Karpas-422 (cell line): ENCODE data around the gene WNT3. TPM values are rescaled to one million over a fixed set of nuclear protein-coding genes. Genes with fewer than 3 reads are reported as not detected.

ENCODE experiments used
- DNase-seq: peaks from one replicate; pipeline ENCODE4 v3.0.0-alpha.2; 2015
- H2AFZ ChIP-seq: fragments of 200-600 bp; sonication (generic); 2 replicates; pipeline ENCODE4 v1.6.1; 2014; ENCODE audit warnings: antibody characterized with exemption, low read length, mixed read lengths
- H3K27ac ChIP-seq: fragments of 200-600 bp; sonication (generic); 2 replicates; pipeline ENCODE4 v1.5.1; 2014; ENCODE audit warnings: mild to moderate bottlenecking, low read length, moderate library complexity
- H3K27me3 ChIP-seq: fragments of 200-600 bp; sonication (generic); 2 replicates; pipeline ENCODE4 v1.6.1; 2014; ENCODE audit warnings: low read length, mixed read lengths
- H3K36me3 ChIP-seq: fragments of 200-600 bp; sonication (generic); 2 replicates; pipeline ENCODE4 v1.6.1; 2014; ENCODE audit warnings: low read length, mixed read lengths; ENCODE audit not compliant: insufficient read depth
- H3K4me1 ChIP-seq: fragments of 200-600 bp; sonication (generic); 2 replicates; pipeline ENCODE4 v1.6.1; 2014; ENCODE audit warnings: mild to moderate bottlenecking, low read length, mixed read lengths
- H3K4me2 ChIP-seq: fragments of 200-600 bp; sonication (generic); 2 replicates; pipeline ENCODE4 v1.6.1; 2014; ENCODE audit warnings: low read length, low read depth, mild to moderate bottlenecking; ENCODE audit not compliant: poor library complexity, severe bottlenecking
- H3K4me3 ChIP-seq: fragments of 200-600 bp; sonication (generic); 2 replicates; pipeline ENCODE4 v1.5.1; 2014; ENCODE audit warnings: mild to moderate bottlenecking, antibody characterized with exemption, low read length, mixed read lengths
- H3K79me2 ChIP-seq: fragments of 200-600 bp; sonication (generic); 2 replicates; pipeline ENCODE4 v1.6.1; 2014; ENCODE audit warnings: mild to moderate bottlenecking, low read length, mixed read lengths
- H3K9ac ChIP-seq: fragments of 200-600 bp; sonication (generic); 2 replicates; pipeline ENCODE4 v1.6.0; 2014; ENCODE audit warnings: low read length
- H3K9me2 ChIP-seq: fragments of 200-600 bp; sonication (generic), shearing (Covaris generic); replicated peaks from 2 replicates; pipeline ENCODE4 v1.6.0; 2014; ENCODE audit warnings: mild to moderate bottlenecking, low read length, moderate library complexity; ENCODE audit not compliant: insufficient read depth
- H3K9me3 ChIP-seq: fragments of 300-700, 200-600 bp; sonication (generic); 2 replicates; pipeline ENCODE4 v1.6.1; 2014; ENCODE audit warnings: low read length, mixed read lengths
- H4K20me1 ChIP-seq: fragments of 200-600 bp; sonication (generic); 2 replicates; pipeline ENCODE4 v1.6.1; 2014; ENCODE audit warnings: mild to moderate bottlenecking, antibody characterized with exemption, low read length, low read depth; ENCODE audit not compliant: insufficient read depth
- total RNA-seq: library from RNA; depleted of rRNA; stranded (reverse); fragments of >200 nt; shearing (Covaris generic); gene quantifications from 2 replicates; pipeline ENCODE4 v1.2.3, GENCODE V29; 2014; ENCODE audit warnings: low replicate concordance

The WNT3 gene
- total RNA-seq, 1 experiment from 2014 or later: 2.0 TPM

- no peaks in the 10 kb centered on the region for H3K27me3 ChIP-seq
- H3K9me3 ChIP-seq: no peaks in the 10 kb centered on the region
- no peaks in the 10 kb centered on the region; the same call in 1 of the 2 replicates for H4K20me1 ChIP-seq
- H3K4me3 ChIP-seq: no peak overlapping the region
- no peak for DNase-seq
- H3K4me1 ChIP-seq: peaks cover 5% of the 10 kb centered on the region
- no peaks in the 10 kb centered on the region for H3K79me2 ChIP-seq
- H3K9ac ChIP-seq: no peak overlapping the region
- H2AFZ ChIP-seq: no peak overlapping the region
- H3K4me2 ChIP-seq: no peak overlapping the region
- H3K9me2 ChIP-seq: no peaks in the 10 kb centered on the region
- no peaks in the 10 kb centered on the region for H3K36me3 ChIP-seq
- no peak overlapping the region for H3K27ac ChIP-seq
These were observed 4.6 kb downstream of the WNT3 start for GRCh38 chr17:46813920-46814319.

- no peaks in the 10 kb centered on the region for H3K27me3 ChIP-seq
These were observed 5.7 kb downstream of the WNT3 start for GRCh38 chr17:46812624-46813318.

GRCh38 chr17:46811978-46812583, 6.4 kb downstream of the WNT3 start:
- Histone ChIP-seq H3K4me1 (no peaks in the 10 kb centered on the region), H2AFZ (no peak overlapping the region)
- no peak for DNase-seq

More at GRCh38 chr17:46812624-46813318, 5.7 kb downstream of the WNT3 start:
- no peak overlapping the region for H3K4me3 ChIP-seq
- H3K36me3 ChIP-seq: no peaks in the 10 kb centered on the region
- H3K4me2 ChIP-seq: no peak overlapping the region
- DNase-seq: no peak
- no peak overlapping the region for H2AFZ ChIP-seq
- no peak overlapping the region for H3K27ac ChIP-seq
- no peaks in the 10 kb centered on the region; the same call in 1 of the 2 replicates for H3K4me1 ChIP-seq
- no peaks in the 10 kb centered on the region for H3K79me2 ChIP-seq
- no peaks in the 10 kb centered on the region; the same call in 1 of the 2 replicates for H4K20me1 ChIP-seq
- no peaks in the 10 kb centered on the region for H3K9me2 ChIP-seq
- H3K9ac ChIP-seq: no peak overlapping the region
- H3K9me3 ChIP-seq: no peaks in the 10 kb centered on the region

GRCh38 chr17:46810837-46811236, 7.7 kb downstream of the WNT3 start:
- Histone ChIP-seq H3K9me2 (no peaks in the 10 kb centered on the region), H2AFZ (no peak overlapping the region), H3K27me3 (no peaks in the 10 kb centered on the region), H3K9me3 (no peaks in the 10 kb centered on the region), H3K4me2 (no peak overlapping the region), H4K20me1 (no peaks in the 10 kb centered on the region; the same call in 1 of the 2 replicates), H3K4me1 (no peaks in the 10 kb centered on the region), H3K27ac (no peak overlapping the region), H3K36me3 (no peaks in the 10 kb centered on the region), H3K79me2 (no peaks in the 10 kb centered on the region), H3K9ac (no peak overlapping the region), H3K4me3 (no peak overlapping the region)
- DNase-seq: no peak

More at GRCh38 chr17:46811978-46812583, 6.4 kb downstream of the WNT3 start:
- Histone ChIP-seq H3K9me3 (no peaks in the 10 kb centered on the region), H3K4me3 (no peak overlapping the region), H4K20me1 (no peaks in the 10 kb centered on the region; the same call in 1 of the 2 replicates), H3K79me2 (no peaks in the 10 kb centered on the region), H3K9ac (no peak overlapping the region), H3K4me2 (no peak overlapping the region), H3K27ac (no peak overlapping the region), H3K36me3 (no peaks in the 10 kb centered on the region), H3K9me2 (no peaks in the 10 kb centered on the region), H3K27me3 (no peaks in the 10 kb centered on the region)

GRCh38 chr17:46809110-46809571, 9.4 kb downstream of the WNT3 start:
- no peak overlapping the region for H3K9ac ChIP-seq
- peak; percentile 61 for DNase-seq
- H3K4me2 ChIP-seq: no peak overlapping the region
- H3K4me1 ChIP-seq: no peaks in the 10 kb centered on the region
- H3K36me3 ChIP-seq: no peaks in the 10 kb centered on the region
- H3K4me3 ChIP-seq: no peak overlapping the region
- no peaks in the 10 kb centered on the region for H3K79me2 ChIP-seq
- H3K9me3 ChIP-seq: no peaks in the 10 kb centered on the region
- no peaks in the 10 kb centered on the region; the same call in 1 of the 2 replicates for H4K20me1 ChIP-seq
- no peak overlapping the region for H2AFZ ChIP-seq
- no peak overlapping the region for H3K27ac ChIP-seq
- H3K9me2 ChIP-seq: no peaks in the 10 kb centered on the region
- H3K27me3 ChIP-seq: no peaks in the 10 kb centered on the region

- Histone ChIP-seq H3K27me3 (no peaks in the 10 kb centered on the region), H3K4me3 (no peak overlapping the region), H3K9me2 (no peaks in the 10 kb centered on the region), H3K36me3 (no peaks in the 10 kb centered on the region), H3K9me3 (no peaks in the 10 kb centered on the region), H3K79me2 (no peaks in the 10 kb centered on the region), H3K9ac (no peak overlapping the region), H3K4me1 (no peaks in the 10 kb centered on the region), H3K27ac (no peak overlapping the region), H3K4me2 (no peak overlapping the region), H4K20me1 (no peaks in the 10 kb centered on the region), H2AFZ (no peak overlapping the region)
- no peak for DNase-seq
These were observed 12.7 kb downstream of the WNT3 start for GRCh38 chr17:46805771-46806170.

GRCh38 chr17:46803544-46803943, 14.9 kb downstream of the WNT3 start:
- Histone ChIP-seq H3K4me3 (no peak overlapping the region), H3K9me2 (no peaks in the 10 kb centered on the region), H3K9ac (no peak overlapping the region), H3K27ac (no peak overlapping the region), H2AFZ (no peak overlapping the region), H4K20me1 (no peaks in the 10 kb centered on the region), H3K79me2 (no peaks in the 10 kb centered on the region), H3K36me3 (no peaks in the 10 kb centered on the region), H3K4me2 (no peak overlapping the region), H3K9me3 (no peaks in the 10 kb centered on the region), H3K27me3 (no peaks in the 10 kb centered on the region), H3K4me1 (no peaks in the 10 kb centered on the region)
- DNase-seq: no peak

- Histone ChIP-seq H3K36me3 (no peaks in the 10 kb centered on the region), H3K4me2 (no peak overlapping the region), H3K9me3 (no peaks in the 10 kb centered on the region), H3K9ac (no peak overlapping the region), H2AFZ (no peak overlapping the region), H3K9me2 (no peaks in the 10 kb centered on the region), H3K4me3 (no peak overlapping the region), H3K4me1 (no peaks in the 10 kb centered on the region), H3K79me2 (no peaks in the 10 kb centered on the region), H3K27me3 (no peaks in the 10 kb centered on the region), H3K27ac (no peak overlapping the region), H4K20me1 (no peaks in the 10 kb centered on the region)
- DNase-seq: no peak
These were observed 15.7 kb downstream of the WNT3 start for GRCh38 chr17:46802800-46803199.
